ENCODE results near the gene WDR7. TPM values are rescaled to one million over a fixed set of nuclear protein-coding genes. Genes with fewer than 3 reads are reported as not detected.

Gene WDR7
- total and polyA plus RNA-seq, 10 of the 15 experiments (the other 5 are each of a cell fraction or from before 2014, with no cell fraction given): 2.8 to 16.5 (median 11.7) TPM

- CTCF ChIA-PET: no interaction called here
- FAIRE-seq (no peak), ATAC-seq (no peak), DNase-seq (ENCODE audit: low read depth, low spot score) (no peak)
- TF ChIP-seq ZNF217 (IDR thresholded peaks at IDR 0.05) (no peak), USF2 (IDR thresholded peaks at IDR 0.05; ENCODE audit: borderline replicate concordance, low read depth, low read length) (no peak)
- Histone ChIP-seq H3K4me1 (ENCODE audit: control insufficient read depth, insufficient read depth, low read length) (peaks cover 5% of the 10 kb centered on the region), H3K9me3 (replicated peaks; ENCODE audit: control insufficient read depth, insufficient read depth, low read length) (no peaks in the 10 kb centered on the region; the same call in 2 of the 3 replicates), H3K4me3 (peak overlapping the region; percentile 36; the same call in 1 of the 2 replicates), H3K27me3 (replicated peaks in 1 of 2; ENCODE audit: control insufficient read depth in 2 of 2, insufficient read depth in 2 of 2, low read length in 1 of 2) (no peaks in the 10 kb centered on the region), H2AFZ (ENCODE audit: control insufficient read depth, low read depth, low read length) (no peak overlapping the region), H3K27ac (ENCODE audit: control insufficient read depth, insufficient read depth) (no peak overlapping the region), H3K4me2 (ENCODE audit: control insufficient read depth, insufficient read depth) (peak overlapping the region; percentile 78), H3K79me2 (ENCODE audit: control insufficient read depth, insufficient read depth, low read length) (peaks cover 82% of the 10 kb centered on the region), H3K9ac (ENCODE audit: control insufficient read depth, insufficient read depth, low read length) (no peak overlapping the region), H3K36me3 (ENCODE audit: control insufficient read depth in 2 of 2, insufficient read depth in 2 of 2, low read length in 1 of 2) (peaks cover 0 to 10% of the 10 kb centered on the region in 2 experiments; a peak in 1 of 4 replicates), H4K20me1 (ENCODE audit: control insufficient read depth, insufficient read depth) (peaks cover 3% of the 10 kb centered on the region; the same call in 1 of the 2 replicates)
- RAD21 ChIA-PET (ENCODE audit: unreplicated experiment): no interaction called here
- intact Hi-C loops (cut with micrococcal nuclease; ENCODE audit: unreplicated experiment): no loop called here
- in situ Hi-C loops (cut with MboI): no loop called here
- BruUV-seq (replicated peaks): no TSS peak
- WGBS (ENCODE audit: insufficient coverage, insufficient replicate concordance, low lambda C conversion rate, missing lambda C conversion rate): 99% methylated on average over 5 of the region's 5 CpGs
- SMC1A ChIA-PET (ENCODE audit: uncharacterized antibody, unreplicated experiment): no interaction called here
- POLR2A ChIA-PET: interaction anchor here (0.6 kb wide), 1 partner anchor 88 kb away, joined by 3 read pairs; no protein-coding TSS in a partner anchor
Observed at GRCh38 chr18:56635007-56635406, 16.2 kb upstream of the WDR7 start.

DNA sequence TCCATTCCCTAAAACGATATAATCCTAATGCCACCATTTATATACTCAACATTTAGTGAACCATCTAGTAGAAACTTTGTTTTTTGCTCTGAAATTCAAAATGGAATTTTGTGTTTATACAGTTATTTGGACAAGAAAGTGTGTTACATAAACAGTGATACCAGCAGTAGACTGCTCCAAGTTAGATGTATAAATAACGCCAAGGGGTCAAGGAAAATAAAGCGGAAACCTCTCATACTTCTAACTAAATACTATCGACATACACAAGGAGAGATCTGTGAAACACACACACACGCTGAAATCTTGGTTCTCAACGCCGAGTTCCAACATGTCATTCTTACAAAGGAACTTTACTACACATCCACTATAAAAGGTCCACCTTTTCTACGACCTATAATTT, 14.0 kb upstream of the WDR7 start:
- CTCF ChIA-PET: interaction anchor here (1.0 to 1.2 kb wide), 2 partner anchors 9 to 31 kb away, joined by 3 to 10 read pairs; no protein-coding TSS in a partner anchor
- no peak for TF ChIP-seq ATF2 (IDR thresholded peaks at IDR 0.05; ENCODE audit: low read length)
- no peak for TF ChIP-seq SMC3 (IDR thresholded peaks at IDR 0.05; ENCODE audit: borderline replicate concordance, low read length)
- no peak for TF ChIP-seq CTCF (IDR thresholded peaks at IDR 0.05 in 2 of 3, conservative IDR thresholded peaks at IDR 0.05 in 1 of 3; ENCODE audit: control insufficient read depth in 2 of 3, extremely low read depth in 1 of 3, insufficient read depth in 1 of 3, low read depth in 3 of 3, low read length in 3 of 3)
- no peak for TF ChIP-seq ZBTB33 (IDR thresholded peaks at IDR 0.05)
- TF ChIP-seq NBN (IDR thresholded peaks at IDR 0.05): no peak
- TF ChIP-seq NR2F1 (conservative IDR thresholded peaks at IDR 0.05): no peak

More for the DNA sequence above, 14.0 kb upstream of the WDR7 start:
- intact Hi-C loops (cut with micrococcal nuclease; ENCODE audit: unreplicated experiment) (no loop called here), in situ Hi-C loops (cut with MboI) (no loop called here)
- H3K4me1 ChIP-seq (ENCODE audit: control insufficient read depth, insufficient read depth, low read length): peaks cover 5% of the 10 kb centered on the region
- ChIA-PET RAD21 (ENCODE audit: unreplicated experiment) (interaction anchor here (0.6 to 1.8 kb wide), 3 partner anchors 10 to 55 kb away, joined by 3 to 12 read pairs (median 9); partner anchors contain the start of gene WDR7), POLR2A (interaction anchor here (5.6 kb wide), 1 partner anchor 14 kb away, joined by 39 read pairs; the partner anchor contains the start of gene WDR7), SMC1A (ENCODE audit: uncharacterized antibody, unreplicated experiment) (interaction anchor here (0.8 to 1.2 kb wide), 4 partner anchors 10 to 67 kb away, joined by 3 to 12 read pairs (median 6); partner anchors contain the start of gene WDR7)
- H3K4me2 ChIP-seq (ENCODE audit: control insufficient read depth, insufficient read depth): peak overlapping the region; percentile 78
- peaks cover 0 to 3% of the 10 kb centered on the region in 2 experiments; a peak in 1 of 4 replicates for H3K36me3 ChIP-seq (ENCODE audit: control insufficient read depth in 2 of 2, insufficient read depth in 2 of 2, low read length in 1 of 2)
- peaks cover 62% of the 10 kb centered on the region for H3K79me2 ChIP-seq (ENCODE audit: control insufficient read depth, insufficient read depth, low read length)
- TSS peak; percentile 66 for BruUV-seq (replicated peaks)
- FAIRE-seq (no peak), DNase-seq (ENCODE audit: low read depth, low spot score) (no peak), ATAC-seq (no peak)
- WGBS (ENCODE audit: insufficient coverage, insufficient replicate concordance, low lambda C conversion rate, missing lambda C conversion rate): under 1% methylated on average over 8 of the region's 8 CpGs
- peak overlapping the region; percentile 87 for H3K4me3 ChIP-seq
- H3K27ac ChIP-seq (ENCODE audit: control insufficient read depth, insufficient read depth): peak overlapping the region; percentile 90; the same call in 1 of the 2 replicates
- no peaks in the 10 kb centered on the region for H3K27me3 ChIP-seq (replicated peaks in 1 of 2; ENCODE audit: control insufficient read depth in 2 of 2, insufficient read depth in 2 of 2, low read length in 1 of 2)
- H3K9me3 ChIP-seq (replicated peaks; ENCODE audit: control insufficient read depth, insufficient read depth, low read length): no peaks in the 10 kb centered on the region
- no peak overlapping the region for H2AFZ ChIP-seq (ENCODE audit: control insufficient read depth, low read depth, low read length)
- H4K20me1 ChIP-seq (ENCODE audit: control insufficient read depth, insufficient read depth): peaks cover 3% of the 10 kb centered on the region; the same call in 1 of the 2 replicates
- peak overlapping the region; percentile 92 for H3K9ac ChIP-seq (ENCODE audit: control insufficient read depth, insufficient read depth, low read length)
